HG02970 (cell line): ENCODE measurements around the gene BHLHE23.

Source experiments
- ATAC-seq: cut with Tn5 transposase; IDR thresholded peaks from one replicate; pipeline ENCODE4 v1.9.1; 2021; ENCODE audit warnings: mild to moderate bottlenecking, moderate library complexity, moderate number of reproducible peaks; ENCODE audit not compliant: unreplicated experiment, low FRiP score

BHLHE23 gene

GRCh38 chr20:63026582-63027165, 19.9 kb upstream of the BHLHE23 start:
- ATAC-seq = no peak

GRCh38 chr20:63025534-63026331, 19.0 kb upstream of the BHLHE23 start:
- ATAC-seq = no peak

- ATAC-seq = no peak
Measured at GRCh38 chr20:63024573-63025392, 18.0 kb upstream of the BHLHE23 start.

- ATAC-seq = no peak
Measured at GRCh38 chr20:63023936-63024571, 17.3 kb upstream of the BHLHE23 start.

- no peak for ATAC-seq
Measured at GRCh38 chr20:63023071-63023935, 16.5 kb upstream of the BHLHE23 start.

GRCh38 chr20:63022501-63022900, 15.7 kb upstream of the BHLHE23 start:
- ATAC-seq = no peak

- ATAC-seq = no peak
Measured at GRCh38 chr20:63021356-63022321, 14.9 kb upstream of the BHLHE23 start.

GRCh38 chr20:63020681-63021080, 13.9 kb upstream of the BHLHE23 start:
- ATAC-seq = no peak

- no peak for ATAC-seq
Measured at GRCh38 chr20:63017826-63018411, 11.2 kb upstream of the BHLHE23 start.

- ATAC-seq = no peak
Measured at GRCh38 chr20:63017076-63017825, 10.5 kb upstream of the BHLHE23 start.

- ATAC-seq = no peak
Measured at GRCh38 chr20:63016514-63017075, 9.8 kb upstream of the BHLHE23 start.

GRCh38 chr20:63015662-63016361, 9.0 kb upstream of the BHLHE23 start:
- no peak for ATAC-seq

GRCh38 chr20:63015147-63015661, 8.4 kb upstream of the BHLHE23 start:
- no peak for ATAC-seq

GRCh38 chr20:63014710-63015109, 7.9 kb upstream of the BHLHE23 start:
- no peak for ATAC-seq

- no peak for ATAC-seq
Measured at GRCh38 chr20:63014287-63014686, 7.5 kb upstream of the BHLHE23 start.

- no peak for ATAC-seq
Measured at GRCh38 chr20:63013207-63013606, 6.4 kb upstream of the BHLHE23 start.

- no peak for ATAC-seq
Measured at GRCh38 chr20:63011798-63012197, 5.0 kb upstream of the BHLHE23 start.
